Spleen (tissue), 11 donors: ENCODE results near the gene MEIS1. TPM values are rescaled to one million over a fixed set of nuclear protein-coding genes. Genes with fewer than 3 reads are reported as not detected.

Experiments
- DNase-seq: peaks from one replicate; pipeline ENCODE4 v3.0.0-alpha.2; 2020
- H3K27ac ChIP-seq, 8 donors: fragments of 200-600 bp; sonication (generic) in 7 of 8; 1 replicate in 4 of 8; 2 replicates in 4 of 8; pipeline versions ENCODE4 v1.5.0 to v1.8.0; 2016 to 2021; ENCODE audit warnings: inconsistent platforms in 4 of 8, mild to moderate bottlenecking in 4 of 8, moderate library complexity in 1 of 8
- H3K27me3 ChIP-seq, 7 donors: fragments of 200-600 bp; sonication (generic) in 6 of 7; replicated peaks in 1 of 7; 1 replicate in 4 of 7; 2 replicates in 3 of 7; pipeline versions ENCODE4 v1.5.0 to v1.8.0; 2016 to 2021; ENCODE audit warnings: inconsistent platforms in 3 of 7, mild to moderate bottlenecking in 1 of 7
- H3K36me3 ChIP-seq, 6 donors: fragments of 200-600 bp; sonication (generic) in 5 of 6; 1 replicate in 4 of 6; 2 replicates in 2 of 6; pipeline versions ENCODE4 v1.5.0 to v1.8.0; 2016 to 2021; ENCODE audit warnings: inconsistent platforms in 2 of 6
- H3K4me1 ChIP-seq, 6 donors: fragments of 200-600 bp; sonication (generic) in 5 of 6; 1 replicate in 3 of 6; 2 replicates in 3 of 6; pipeline versions ENCODE4 v1.5.0 to v1.8.0; 2016 to 2021; ENCODE audit warnings: inconsistent platforms in 3 of 6
- H3K4me3 ChIP-seq, 8 donors: fragments of 200-600 bp; sonication (generic) in 7 of 8; 1 replicate in 4 of 8; 2 replicates in 4 of 8; pipeline versions ENCODE4 v1.5.0 to v1.8.0; 2016 to 2021; ENCODE audit warnings: inconsistent platforms in 4 of 8, mild to moderate bottlenecking in 4 of 8, moderate library complexity in 2 of 8
- H3K9me3 ChIP-seq, 8 donors: fragments of 200-600 bp; sonication (generic) in 7 of 8; 1 replicate in 4 of 8; 2 replicates in 4 of 8; pipeline versions ENCODE4 v1.5.0 to v1.8.0; 2016 to 2021; ENCODE audit warnings: inconsistent platforms in 4 of 8
- CTCF ChIP-seq, 11 experiments: fragments of 200-600 bp in 7 of 11; fragments of 450-650 bp in 4 of 11; sonication (generic) in 4 of 11; IDR thresholded peaks in 8 of 11; conservative IDR thresholded peaks in 3 of 11; 1 replicate in 7 of 11; 2 replicates in 4 of 11; pipeline versions ENCODE4 v1.4.0 to v1.8.0; 2016 to 2021; ENCODE audit warnings: antibody characterized with exemption in 11 of 11, inconsistent platforms in 4 of 11, mild to moderate bottlenecking in 1 of 11
- POLR2A ChIP-seq, 3 donors: fragments of 450-650 bp; IDR thresholded peaks; one replicate each; pipeline ENCODE4 v1.5.1; 2017; ENCODE audit warnings: antibody characterized with exemption in 3 of 3, mild to moderate bottlenecking in 1 of 3
- POLR2AphosphoS5 ChIP-seq, 3 donors: sonication (generic); formaldehyde crosslinking; IDR thresholded peaks; one replicate each; pipeline ENCODE4 v1.5.1; 2017; ENCODE audit warnings: antibody characterized with exemption in 3 of 3
- WGBS, 5 donors: extraction: QIAGEN DNeasy Blood & Tissue Kit in 3 of 5; methylation state at CpG; one replicate each; pipeline versions ENCODE4 v1.1.5 to v1.1.7; 2013 to 2018; 5-methylcytosine and 5-hydroxymethylcytosine counted together
- intact Hi-C: fragments of 100-400 bp; cut with DNase I; formaldehyde crosslinking; loops from one replicate; pipeline ENCODE4 v1.15.0; 2023; ENCODE audit warnings: low total_unique reads
- polyA plus RNA-seq, 3 donors: library from polyadenylated mRNA; stranded (reverse); fragments of 200-250 nt; gene quantifications; one replicate each; pipeline ENCODE4 v1.2.1, GENCODE V29; 2013
- total RNA-seq, 7 donors: library from RNA; depleted of rRNA in 3 of 7; stranded (reverse); fragments of >200 nt in 3 of 7; fragmentation: NEBNext Ultra II Directional in 4 of 7; extraction: Animal tissue kit (Norgen Biotek cat#: 25700) in 4 of 7; gene quantifications; one replicate each; pipeline versions ENCODE4 v1.1.0 to v1.2.1, GENCODE V29; 2016 to 2021
- donor health status: healthy with polysubstance abuse.
- donor health status: DM: no; HTN: no; CAD: no; lungs with moderate emphysema.
- donor health status: DM: no; HTN: no; CAD: no.
- donor health status: Bipolar disorder and iron deficiency.
- donor health status: healthy.
- donor health status: DM: no; HTN: no; CAD: no.
- donor health status: DM: yes; HTN: yes; CAD: no.

The MEIS1 gene
- total and polyA plus RNA-seq, 10 donors, result 13.1 to 81.4 (median 28.2) TPM

GRCh38 chr2:66578687-66579106 is 143.8 kb downstream of the MEIS1 start:
- Histone ChIP-seq H3K27ac (peak overlapping the region in 7 of 8 donors; percentile 45 to 86 (median 74)), H3K27me3 (peaks cover 0 to 100% (median 92%) of the 10 kb centered on the region in 7 donors), H3K36me3 (no peaks in the 10 kb centered on the region), H3K4me1 (peaks cover 6 to 77% (median 45%) of the 10 kb centered on the region in 6 donors), H3K4me3 (peak overlapping the region in 1 of 8 donors; percentile 61), H3K9me3 (no peaks in the 10 kb centered on the region)
- no peak for DNase-seq
- intact Hi-C loops, result no loop called here
- TF ChIP-seq POLR2A (IDR thresholded peaks at IDR 0.05), result no peak
- no peak for TF ChIP-seq POLR2AphosphoS5 (IDR thresholded peaks at IDR 0.05)
- TF ChIP-seq CTCF (IDR thresholded peaks at IDR 0.05 in 8 of 11, conservative IDR thresholded peaks at IDR 0.05 in 3 of 11), result no peak
- 3 to 11% (median 5%) methylated on average over 10 of the region's 10 CpGs for WGBS, 5 donors

GRCh38 chr2:66579186-66580126 is 144.5 kb downstream of the MEIS1 start:
- H3K4me3 ChIP-seq, result peak overlapping the region in 1 of 8 donors; percentile 61
- H3K27me3 ChIP-seq, result peaks cover 0 to 100% (median 92%) of the 10 kb centered on the region in 7 donors
- WGBS, 5 donors, result 13 to 31% (median 21%) methylated on average over 10 of the region's 10 CpGs
- no peaks in the 10 kb centered on the region for H3K36me3 ChIP-seq
- intact Hi-C loops, result no loop called here
- H3K4me1 ChIP-seq, result peaks cover 6 to 72% (median 44%) of the 10 kb centered on the region in 6 donors
- DNase-seq, result no peak
- TF ChIP-seq POLR2AphosphoS5 (IDR thresholded peaks at IDR 0.05), result no peak
- no peak for TF ChIP-seq POLR2A (IDR thresholded peaks at IDR 0.05)
- no peak for TF ChIP-seq CTCF (IDR thresholded peaks at IDR 0.05 in 8 of 11, conservative IDR thresholded peaks at IDR 0.05 in 3 of 11)
- no peaks in the 10 kb centered on the region for H3K9me3 ChIP-seq
- H3K27ac ChIP-seq, result peak overlapping the region in 7 of 8 donors; percentile 51 to 86 (median 80)

GRCh38 chr2:66580166-66581049 is 145.5 kb downstream of the MEIS1 start:
- H3K4me3 ChIP-seq, result peak overlapping the region in 1 of 8 donors; percentile 45
- H3K36me3 ChIP-seq, result no peaks in the 10 kb centered on the region
- peaks cover 6 to 63% (median 35%) of the 10 kb centered on the region in 6 donors for H3K4me1 ChIP-seq
- WGBS, 5 donors, result 15 to 22% (median 19%) methylated on average over 10 of the region's 10 CpGs
- peak overlapping the region in 7 of 8 donors; percentile 74 to 86 (median 80) for H3K27ac ChIP-seq
- DNase-seq, result no peak
- intact Hi-C loops, result no loop called here
- H3K9me3 ChIP-seq, result no peaks in the 10 kb centered on the region
- H3K27me3 ChIP-seq, result peaks cover 0 to 100% (median 83%) of the 10 kb centered on the region in 7 donors
- no peak for TF ChIP-seq POLR2AphosphoS5 (IDR thresholded peaks at IDR 0.05)
- TF ChIP-seq POLR2A (IDR thresholded peaks at IDR 0.05), result no peak
- no peak for TF ChIP-seq CTCF (IDR thresholded peaks at IDR 0.05 in 8 of 11, conservative IDR thresholded peaks at IDR 0.05 in 3 of 11)
